Astrocyte (in vitro differentiated cells and primary cell): ENCODE measurements around the gene EYS. TPM values are rescaled to one million over a fixed set of nuclear protein-coding genes. Genes with fewer than 3 reads are reported as not detected.

Source experiments
- DNase-seq: peaks from one replicate; pipeline ENCODE4 v3.0.0-alpha.2; 2010; ENCODE audit warnings: low read depth
- FAIRE-seq: peaks from 2 replicates; lab custom pipeline; 2011; peaks lifted over from hg19 to GRCh38; lab: Jason Lieb, UNC
- H2AFZ ChIP-seq: 2 replicates; pipeline ENCODE4 v1.6.0; 2012; ENCODE audit warnings: low read depth, low read length, inconsistent platforms
- H3K27ac ChIP-seq: 2 replicates; pipeline ENCODE4 v1.5.1; 2011; ENCODE audit warnings: low read depth, low read length, inconsistent platforms
- H3K27me3 ChIP-seq: 2 replicates; pipeline ENCODE4 v1.6.0; 2011; ENCODE audit warnings: low read length, inconsistent platforms; ENCODE audit not compliant: insufficient read depth
- H3K36me3 ChIP-seq: 2 replicates; pipeline ENCODE4 v1.5.1; 2011; ENCODE audit warnings: low read length, inconsistent platforms; ENCODE audit not compliant: insufficient read depth
- H3K4me1 ChIP-seq: 2 replicates; pipeline ENCODE4 v1.5.1; 2011; ENCODE audit warnings: low read length, inconsistent platforms; ENCODE audit not compliant: insufficient read depth
- H3K4me2 ChIP-seq: 2 replicates; pipeline ENCODE4 v1.6.0; 2012; ENCODE audit warnings: low read length, inconsistent platforms
- H3K4me3 ChIP-seq: 2 replicates; pipeline ENCODE4 v1.5.1; 2011; ENCODE audit warnings: low read depth, mild to moderate bottlenecking, low read length, inconsistent platforms; ENCODE audit not compliant: insufficient read depth
- H3K79me2 ChIP-seq: 2 replicates; pipeline ENCODE4 v1.6.0; 2012; ENCODE audit warnings: mild to moderate bottlenecking, low read length, inconsistent platforms; ENCODE audit not compliant: insufficient read depth
- H3K9ac ChIP-seq: 2 replicates; pipeline ENCODE4 v1.6.0; 2012; ENCODE audit warnings: mild to moderate bottlenecking, low read length, inconsistent platforms
- H3K9me3 ChIP-seq: 2 replicates; pipeline ENCODE4 v1.5.1; 2012; ENCODE audit warnings: low read depth, mild to moderate bottlenecking, low read length, inconsistent platforms; ENCODE audit not compliant: insufficient read depth
- H4K20me1 ChIP-seq: 2 replicates; pipeline ENCODE4 v1.6.0; 2012; ENCODE audit warnings: low read length, inconsistent platforms; ENCODE audit not compliant: insufficient read depth
- H3K27ac Mint-ChIP-seq: one replicate; pipeline ENCODE4 v1.8.0; 2021; ENCODE audit warnings: mild to moderate bottlenecking, mixed read lengths; ENCODE audit not compliant: unreplicated experiment
- H3K27me3 Mint-ChIP-seq: one replicate; pipeline ENCODE4 v1.8.0; 2021; ENCODE audit warnings: low read depth, mixed read lengths; ENCODE audit not compliant: unreplicated experiment
- H3K36me3 Mint-ChIP-seq: one replicate; pipeline ENCODE4 v1.8.0; 2021; ENCODE audit warnings: low read depth, mixed read lengths; ENCODE audit not compliant: unreplicated experiment
- H3K4me1 Mint-ChIP-seq: one replicate; pipeline ENCODE4 v1.8.0; 2021; ENCODE audit warnings: low read depth, mixed read lengths; ENCODE audit not compliant: unreplicated experiment
- H3K4me3 Mint-ChIP-seq: one replicate; pipeline ENCODE4 v1.8.0; 2021; ENCODE audit warnings: mild to moderate bottlenecking, moderate library complexity, mixed read lengths; ENCODE audit not compliant: unreplicated experiment
- H3K9me3 Mint-ChIP-seq: one replicate; pipeline ENCODE4 v1.8.0; 2021; ENCODE audit warnings: mild to moderate bottlenecking, mixed read lengths; ENCODE audit not compliant: unreplicated experiment
- CTCF ChIP-seq: IDR thresholded peaks from 2 replicates; pipeline ENCODE4 v1.5.1; 2011; ENCODE audit warnings: low read depth, mild to moderate bottlenecking, inconsistent platforms, low read length, moderate library complexity; ENCODE audit not compliant: insufficient read depth
- EZH2 ChIP-seq: IDR thresholded peaks from 2 replicates; pipeline ENCODE4 v1.6.1; 2012; ENCODE audit warnings: mild to moderate bottlenecking, low read length, inconsistent platforms; ENCODE audit not compliant: insufficient read depth
- total RNA-seq: library from RNA; stranded (reverse); gene quantifications from 2 replicates; pipeline ENCODE4 v1.2.1, GENCODE V29; 2021

The EYS gene
- total RNA-seq, 1 donor from 2014 or later = 0.16 TPM

DNA sequence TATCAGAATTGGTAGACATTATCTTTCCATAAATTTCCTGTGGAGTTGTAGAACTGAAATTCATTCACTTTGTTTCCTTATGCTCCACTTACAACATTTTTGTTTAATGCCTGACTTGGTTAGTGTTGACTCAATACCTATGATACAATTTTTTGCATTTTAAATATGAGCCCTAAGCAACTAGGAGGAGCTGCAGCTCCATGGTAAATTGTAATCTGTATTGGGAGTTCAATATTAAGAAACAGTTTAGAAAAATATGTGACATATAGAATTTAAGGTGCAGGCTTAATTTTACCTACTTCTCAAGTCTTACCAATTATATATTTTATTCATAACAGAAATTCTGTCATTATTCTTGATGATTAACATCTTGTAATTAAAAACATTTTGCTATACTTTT lies 868.3 kb downstream of the EYS start:
- Histone ChIP-seq H3K27ac (no peak overlapping the region), H4K20me1 (no peaks in the 10 kb centered on the region), H3K4me3 (no peak overlapping the region), H3K9ac (no peak overlapping the region), H3K79me2 (no peaks in the 10 kb centered on the region), H3K9me3 (no peaks in the 10 kb centered on the region), H3K27me3 (no peaks in the 10 kb centered on the region), H3K4me1 (no peaks in the 10 kb centered on the region), H2AFZ (no peak overlapping the region), H3K36me3 (no peaks in the 10 kb centered on the region), H3K4me2 (no peak overlapping the region)
- DNase-seq = no peak
- no peaks in the 10 kb centered on the region for H3K27me3 Mint-ChIP-seq
- no peaks in the 10 kb centered on the region for H3K9me3 Mint-ChIP-seq
- no peaks in the 10 kb centered on the region for H3K36me3 Mint-ChIP-seq
- H3K4me3 Mint-ChIP-seq = no peak overlapping the region
- no peak for FAIRE-seq
- TF ChIP-seq CTCF (no peak), EZH2 (no peak)
- H3K27ac Mint-ChIP-seq = no peak overlapping the region
- H3K4me1 Mint-ChIP-seq = no peaks in the 10 kb centered on the region

DNA sequence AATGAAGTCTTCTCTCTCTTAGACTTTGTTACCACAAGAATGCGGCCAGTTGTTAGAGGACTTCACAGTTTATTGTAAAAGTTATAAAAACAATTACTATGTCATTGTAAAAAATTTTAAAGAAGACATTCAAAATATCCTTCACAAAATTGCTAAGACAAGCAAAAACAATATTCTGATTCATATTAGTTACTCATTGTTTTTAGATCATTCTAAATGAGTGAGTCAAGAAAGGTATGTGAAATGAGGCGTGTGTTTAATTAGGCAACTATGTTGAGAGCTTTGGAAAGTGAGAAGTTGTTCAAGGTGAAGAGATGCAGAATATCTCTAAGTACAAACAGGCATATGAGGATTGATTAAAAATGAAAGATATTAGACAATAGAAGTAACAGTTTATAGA lies 875.3 kb downstream of the EYS start:
- no peak overlapping the region for H3K9ac ChIP-seq
- H3K36me3 ChIP-seq = no peaks in the 10 kb centered on the region
- H3K27ac ChIP-seq = no peak overlapping the region
- no peaks in the 10 kb centered on the region for H3K36me3 Mint-ChIP-seq
- no peaks in the 10 kb centered on the region for H3K79me2 ChIP-seq
- no peaks in the 10 kb centered on the region for H3K9me3 Mint-ChIP-seq
- DNase-seq (no peak), FAIRE-seq (no peak)
- TF ChIP-seq EZH2 = no peak
- TF ChIP-seq CTCF = no peak
- no peak overlapping the region for H3K27ac Mint-ChIP-seq
- H3K4me1 ChIP-seq = no peaks in the 10 kb centered on the region
- no peaks in the 10 kb centered on the region for H3K27me3 ChIP-seq
- H2AFZ ChIP-seq = no peak overlapping the region
- H3K4me1 Mint-ChIP-seq = peaks cover 6% of the 10 kb centered on the region
- no peaks in the 10 kb centered on the region for H3K27me3 Mint-ChIP-seq
- no peak overlapping the region for H3K4me3 ChIP-seq
- H4K20me1 ChIP-seq = no peaks in the 10 kb centered on the region
- no peak overlapping the region for H3K4me2 ChIP-seq
- no peaks in the 10 kb centered on the region for H3K9me3 ChIP-seq
- no peak overlapping the region for H3K4me3 Mint-ChIP-seq

- no peak for DNase-seq
- H3K36me3 ChIP-seq = no peaks in the 10 kb centered on the region
- H3K27me3 ChIP-seq = no peaks in the 10 kb centered on the region
- no peaks in the 10 kb centered on the region for H4K20me1 ChIP-seq
- H3K79me2 ChIP-seq = no peaks in the 10 kb centered on the region
- Mint-ChIP-seq H3K36me3 (no peaks in the 10 kb centered on the region), H3K4me3 (no peak overlapping the region), H3K4me1 (peaks cover 7% of the 10 kb centered on the region), H3K27ac (no peak overlapping the region), H3K9me3 (no peaks in the 10 kb centered on the region), H3K27me3 (no peaks in the 10 kb centered on the region)
- FAIRE-seq = no peak
- no peak overlapping the region for H3K27ac ChIP-seq
- no peak overlapping the region for H2AFZ ChIP-seq
- no peak overlapping the region for H3K4me2 ChIP-seq
- H3K9ac ChIP-seq = no peak overlapping the region
- no peak for TF ChIP-seq CTCF
- TF ChIP-seq EZH2 = no peak
- no peaks in the 10 kb centered on the region for H3K9me3 ChIP-seq
- no peak overlapping the region for H3K4me3 ChIP-seq
- H3K4me1 ChIP-seq = no peaks in the 10 kb centered on the region
Measured at GRCh38 chr6:64817525-64817924, 889.5 kb downstream of the EYS start.
